ENCODE measurements around the gene IFI35.

IFI35 gene

DNA sequence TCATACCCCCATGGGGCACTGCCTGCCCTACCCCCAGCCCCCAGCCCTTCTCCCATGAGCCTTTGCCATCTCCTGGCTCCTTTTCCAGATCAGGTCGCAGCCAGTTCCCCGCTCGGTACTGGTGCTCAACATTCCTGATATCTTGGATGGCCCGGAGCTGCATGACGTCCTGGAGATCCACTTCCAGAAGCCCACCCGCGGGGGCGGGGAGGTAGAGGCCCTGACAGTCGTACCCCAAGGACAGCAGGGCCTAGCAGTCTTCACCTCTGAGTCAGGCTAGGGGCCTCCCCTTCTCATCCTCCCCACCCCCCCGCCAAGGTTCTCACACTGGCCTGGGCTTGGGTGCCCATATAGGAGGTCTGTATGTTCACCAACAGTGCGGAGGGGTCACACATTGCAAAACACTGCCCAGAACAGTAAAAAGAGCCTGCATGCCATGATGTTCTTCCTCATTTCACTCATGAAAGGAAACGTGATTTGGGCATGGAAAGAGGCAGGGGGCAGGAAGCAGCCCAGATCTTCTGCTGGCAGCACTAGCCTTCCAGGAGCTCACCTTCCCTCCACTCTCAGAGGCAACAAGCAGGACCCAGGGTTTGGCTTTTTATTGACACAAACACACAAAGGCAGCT, 7.5 kb downstream of the IFI35 start:
- TF ChIP-seq, protein P1, sequence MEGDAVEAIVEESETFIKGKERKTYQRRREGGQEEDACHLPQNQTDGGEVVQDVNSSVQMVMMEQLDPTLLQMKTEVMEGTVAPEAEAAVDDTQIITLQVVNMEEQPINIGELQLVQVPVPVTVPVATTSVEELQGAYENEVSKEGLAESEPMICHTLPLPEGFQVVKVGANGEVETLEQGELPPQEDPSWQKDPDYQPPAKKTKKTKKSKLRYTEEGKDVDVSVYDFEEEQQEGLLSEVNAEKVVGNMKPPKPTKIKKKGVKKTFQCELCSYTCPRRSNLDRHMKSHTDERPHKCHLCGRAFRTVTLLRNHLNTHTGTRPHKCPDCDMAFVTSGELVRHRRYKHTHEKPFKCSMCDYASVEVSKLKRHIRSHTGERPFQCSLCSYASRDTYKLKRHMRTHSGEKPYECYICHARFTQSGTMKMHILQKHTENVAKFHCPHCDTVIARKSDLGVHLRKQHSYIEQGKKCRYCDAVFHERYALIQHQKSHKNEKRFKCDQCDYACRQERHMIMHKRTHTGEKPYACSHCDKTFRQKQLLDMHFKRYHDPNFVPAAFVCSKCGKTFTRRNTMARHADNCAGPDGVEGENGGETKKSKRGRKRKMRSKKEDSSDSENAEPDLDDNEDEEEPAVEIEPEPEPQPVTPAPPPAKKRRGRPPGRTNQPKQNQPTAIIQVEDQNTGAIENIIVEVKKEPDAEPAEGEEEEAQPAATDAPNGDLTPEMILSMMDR (IDR thresholded peaks at IDR 0.05; ENCODE audit: low read depth, low read length, missing control alignments), result no peak
- no peak for DNase-seq (ENCODE audit: low read depth)
- H3K4me3 ChIP-seq (ENCODE audit: low read depth, low read length), result no peak overlapping the region

GRCh38 chr17:43014649-43015542, 8.3 kb downstream of the IFI35 start:
- TF ChIP-seq, protein P1 (IDR thresholded peaks at IDR 0.05; ENCODE audit: low read depth, low read length, missing control alignments), result no peak
- DNase-seq (ENCODE audit: low read depth), result no peak
- no peak overlapping the region for H3K4me3 ChIP-seq (ENCODE audit: low read depth, low read length)

DNA sequence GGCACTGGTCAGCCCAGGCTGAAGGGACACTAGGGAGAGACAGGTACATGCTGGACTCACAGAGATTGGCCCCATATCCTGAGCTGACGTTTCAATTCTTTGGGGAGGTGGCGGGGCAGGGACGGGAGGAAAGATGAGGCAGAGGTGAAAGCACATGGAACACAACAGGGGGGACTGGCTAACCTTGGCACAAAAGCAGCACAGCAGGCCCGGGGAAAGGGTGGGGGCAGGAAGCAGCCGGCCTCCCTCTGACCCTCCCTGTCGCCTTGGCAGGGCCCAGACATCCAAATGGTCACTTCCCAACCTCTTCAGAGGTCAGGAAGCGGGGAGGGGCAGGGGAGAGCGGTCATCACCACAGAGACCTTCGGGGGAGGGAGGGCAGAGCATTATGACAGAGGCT, 9.0 kb downstream of the IFI35 start:
- no peak for DNase-seq (ENCODE audit: low read depth)
- H3K4me3 ChIP-seq (ENCODE audit: low read depth, low read length), result no peak overlapping the region
- TF ChIP-seq, protein P1 (IDR thresholded peaks at IDR 0.05; ENCODE audit: low read depth, low read length, missing control alignments), result no peak

- no peak for DNase-seq (ENCODE audit: low read depth)
- TF ChIP-seq, protein P1 (IDR thresholded peaks at IDR 0.05; ENCODE audit: low read depth, low read length, missing control alignments), result no peak
- H3K4me3 ChIP-seq (ENCODE audit: low read depth, low read length), result no peak overlapping the region
These were observed 9.6 kb downstream of the IFI35 start for GRCh38 chr17:43016216-43016615.

DNA sequence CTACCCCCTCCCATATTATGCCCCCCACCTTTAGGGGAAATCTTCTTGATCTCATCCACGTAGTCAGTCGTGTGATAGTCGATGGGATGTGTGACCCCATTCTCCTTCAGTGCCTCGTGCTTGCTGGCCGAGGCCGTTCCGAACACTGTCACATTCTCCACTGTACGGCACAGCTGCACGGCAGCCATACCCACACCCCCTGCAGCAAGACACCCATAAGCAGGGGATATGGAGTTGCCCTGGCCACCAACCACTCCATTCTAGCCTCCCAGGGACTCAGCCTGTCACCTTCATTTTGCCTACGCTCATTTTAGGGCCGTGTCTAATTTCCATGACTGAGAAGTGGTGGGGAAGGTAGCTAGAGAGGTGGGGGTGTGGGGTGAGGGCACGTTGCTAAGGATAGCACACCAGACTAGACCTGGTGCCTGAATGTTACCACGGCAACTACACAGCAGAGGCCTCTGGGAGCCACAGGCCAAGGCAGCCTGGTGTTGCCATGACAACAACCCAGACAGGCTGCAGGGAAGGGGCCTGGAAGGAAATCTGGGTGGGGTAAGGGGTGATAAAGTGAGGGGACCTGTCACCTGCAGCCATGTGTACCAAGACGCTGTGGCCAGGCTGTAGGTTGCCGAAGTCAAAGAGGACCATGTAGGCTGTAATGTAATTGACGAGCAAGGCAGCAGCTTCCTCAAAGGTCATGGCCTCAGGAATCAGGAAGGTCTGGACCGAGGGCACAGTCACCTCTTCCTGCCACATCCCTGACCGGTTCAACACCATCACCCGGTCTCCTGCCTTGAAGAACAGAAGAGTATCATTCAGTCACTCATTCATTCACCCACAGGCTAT, 11.6 kb downstream of the IFI35 start:
- H3K4me3 ChIP-seq (ENCODE audit: low read depth, low read length), result no peak overlapping the region
- TF ChIP-seq, protein P1 (IDR thresholded peaks at IDR 0.05; ENCODE audit: low read depth, low read length, missing control alignments), result no peak
- no peak for DNase-seq (ENCODE audit: low read depth)

GRCh38 chr17:43018932-43019331, 12.3 kb downstream of the IFI35 start:
- H3K4me3 ChIP-seq (ENCODE audit: low read depth, low read length), result no peak overlapping the region
- TF ChIP-seq, protein P1 (IDR thresholded peaks at IDR 0.05; ENCODE audit: low read depth, low read length, missing control alignments), result no peak
- DNase-seq (ENCODE audit: low read depth), result no peak
